ENCODE data around the gene CIAO3.

The CIAO3 gene

GRCh38 chr16:726188-726437 lies 14.7 kb downstream of the CIAO3 start:
- H3K27ac ChIP-seq = peak overlapping the region; percentile 95
- no peak for TF ChIP-seq CTCF (conservative IDR thresholded peaks at IDR 0.05; ENCODE audit: low read depth)
- ChIA-PET CTCF (interaction anchor here (1.1 kb wide), 1 partner anchor 14 kb away, joined by 5 read pairs; no protein-coding TSS in a partner anchor), POLR2A (ENCODE audit: low non-redundant PET) (no interaction called here)
- no peak for DNase-seq (ENCODE audit: low spot score)

GRCh38 chr16:725463-726187 lies 15.2 kb downstream of the CIAO3 start:
- DNase-seq (ENCODE audit: low spot score) = no peak
- CTCF ChIA-PET = interaction anchor here (0.8 to 1.1 kb wide), 2 partner anchors 13 to 15 kb away, joined by 3 to 5 read pairs; partner anchors contain the start of gene CIAO3
- POLR2A ChIA-PET (ENCODE audit: low non-redundant PET) = no interaction called here
- peak overlapping the region; percentile 95 for H3K27ac ChIP-seq
- TF ChIP-seq CTCF (conservative IDR thresholded peaks at IDR 0.05; ENCODE audit: low read depth) = no peak

- peak overlapping the region; percentile 95 for H3K27ac ChIP-seq
- ChIA-PET POLR2A (ENCODE audit: low non-redundant PET) (no interaction called here), CTCF (interaction anchor here (0.8 to 1.1 kb wide), 2 partner anchors 13 to 16 kb away, joined by 3 to 5 read pairs; partner anchors contain the start of gene CIAO3)
- no peak for TF ChIP-seq CTCF (conservative IDR thresholded peaks at IDR 0.05; ENCODE audit: low read depth)
- DNase-seq (ENCODE audit: low spot score) = no peak
Measured at GRCh38 chr16:725041-725376, 15.8 kb downstream of the CIAO3 start.

- H3K27ac ChIP-seq = peak overlapping the region; percentile 95
- ChIA-PET POLR2A (ENCODE audit: low non-redundant PET) (no interaction called here), CTCF (interaction anchor here (0.6 to 1.1 kb wide), 3 partner anchors 12 to 16 kb away, joined by 3 to 7 read pairs (median 3); partner anchors contain the start of gene CIAO3)
- no peak for DNase-seq (ENCODE audit: low spot score)
- no peak for TF ChIP-seq CTCF (conservative IDR thresholded peaks at IDR 0.05; ENCODE audit: low read depth)
Measured at GRCh38 chr16:724188-725040, 16.4 kb downstream of the CIAO3 start.

- ChIA-PET CTCF (interaction anchor here (0.6 to 1.1 kb wide), 2 partner anchors 12 to 15 kb away, joined by 3 to 7 read pairs; no protein-coding TSS in a partner anchor), POLR2A (ENCODE audit: low non-redundant PET) (interaction anchor here (2.3 kb wide), 1 partner anchor 28 kb away, joined by 8 read pairs; no protein-coding TSS in a partner anchor)
- DNase-seq (ENCODE audit: low spot score) = no peak
- H3K27ac ChIP-seq = peak overlapping the region; percentile 95
- TF ChIP-seq CTCF (conservative IDR thresholded peaks at IDR 0.05; ENCODE audit: low read depth) = no peak
Measured at GRCh38 chr16:723695-724094, 17.1 kb downstream of the CIAO3 start.

- ChIA-PET POLR2A (ENCODE audit: low non-redundant PET) (interaction anchor here (0.6 to 2.3 kb wide), 2 partner anchors 28 to 52 kb away, joined by 3 to 8 read pairs; no protein-coding TSS in a partner anchor), CTCF (interaction anchor here (0.6 to 0.8 kb wide), 4 partner anchors 10 to 23 kb away, joined by 3 to 4 read pairs (median 3); partner anchors contain the start of gene CIAO3)
Measured at GRCh38 chr16:722835-723633, 17.8 kb downstream of the CIAO3 start.

More at GRCh38 chr16:722835-723633, 17.8 kb downstream of the CIAO3 start:
- no peak for DNase-seq (ENCODE audit: low spot score)
- no peak for TF ChIP-seq CTCF (conservative IDR thresholded peaks at IDR 0.05; ENCODE audit: low read depth)
- H3K27ac ChIP-seq = peak overlapping the region; percentile 95
